ENCODE results near the gene EXOSC2.
"Not testable (repeated sequence)": the region's sequence is repeated elsewhere in the genome, so short reads cannot be mapped to it uniquely, and the experiment has no call there.

The EXOSC2 gene

GRCh38 chr9:130677252-130677651, 16.3 kb upstream of the EXOSC2 start:
- DNase-seq = no peak
- POLR2A ChIA-PET = no interaction called here
- no peak overlapping the region for H3K4me3 ChIP-seq (ENCODE audit: control insufficient read depth in 1 of 7, extremely low read depth in 1 of 7, insufficient read depth in 4 of 7, low read depth in 2 of 7, low read length in 6 of 7)
- 79% methylated on average over 6 of the region's 7 CpGs for WGBS (ENCODE audit: insufficient coverage)
- H3K27me3 ChIP-seq (replicated peaks in 2 of 5; ENCODE audit: control insufficient read depth in 4 of 5, insufficient read depth in 5 of 5, low read length in 4 of 5) = peaks cover 0 to 53% (median 17%) of the 10 kb centered on the region in 5 experiments
- no peaks in the 10 kb centered on the region for H3K9me3 ChIP-seq (ENCODE audit: control extremely low read depth in 1 of 5, control insufficient read depth in 4 of 5, insufficient read depth in 2 of 5, low read depth in 1 of 5, low read length in 4 of 5)
- no peak overlapping the region for H3K27ac ChIP-seq (ENCODE audit: insufficient read depth in 1 of 2, low read depth in 1 of 2, low read length in 2 of 2, poor library complexity in 1 of 2, severe bottlenecking in 2 of 2)
- H3K36me3 ChIP-seq (ENCODE audit: control insufficient read depth in 4 of 4, insufficient read depth in 4 of 4, low read length in 3 of 4) = no peaks in the 10 kb centered on the region
- CTCF ChIA-PET = interaction anchor here (1.2 to 11.5 kb wide), 3 partner anchors 8 to 213 kb away, joined by 3 to 171 read pairs (median 3); partner anchors contain the start of gene EXOSC2
- H3K4me1 ChIP-seq (ENCODE audit: control extremely low read depth in 1 of 4, control insufficient read depth in 4 of 4, insufficient read depth in 4 of 4, low read length in 3 of 4) = peaks cover 0 to 14% (median 12%) of the 10 kb centered on the region in 4 experiments

- H3K4me3 ChIP-seq (ENCODE audit: control insufficient read depth in 1 of 7, extremely low read depth in 1 of 7, insufficient read depth in 4 of 7, low read depth in 2 of 7, low read length in 6 of 7) = peak overlapping the region; percentile 23 to 67 (median 57)
- peak; percentile 75 to 83 (median 79) for DNase-seq
- H3K27ac ChIP-seq (ENCODE audit: insufficient read depth in 1 of 2, low read depth in 1 of 2, low read length in 2 of 2, poor library complexity in 1 of 2, severe bottlenecking in 2 of 2) = no peak overlapping the region
- 2% methylated on average over 80 of the region's 116 CpGs for WGBS (ENCODE audit: insufficient coverage)
- no peaks in the 10 kb centered on the region for H3K36me3 ChIP-seq (ENCODE audit: control insufficient read depth in 4 of 4, insufficient read depth in 4 of 4, low read length in 3 of 4)
- H3K27me3 ChIP-seq (replicated peaks in 2 of 5; ENCODE audit: control insufficient read depth in 4 of 5, insufficient read depth in 5 of 5, low read length in 4 of 5) = peaks cover 0 to 57% (median 17%) of the 10 kb centered on the region in 5 experiments
- CTCF ChIA-PET = interaction anchor here (0.8 to 11.5 kb wide), 4 partner anchors 19 to 217 kb away, joined by 3 to 171 read pairs (median 4); no protein-coding TSS in a partner anchor
- POLR2A ChIA-PET = no interaction called here
- peaks cover 0 to 16% (median 14%) of the 10 kb centered on the region in 4 experiments for H3K4me1 ChIP-seq (ENCODE audit: control extremely low read depth in 1 of 4, control insufficient read depth in 4 of 4, insufficient read depth in 4 of 4, low read length in 3 of 4)
- peaks cover 0 to 8% (median 6%) of the 10 kb centered on the region in 5 experiments for H3K9me3 ChIP-seq (ENCODE audit: control extremely low read depth in 1 of 5, control insufficient read depth in 4 of 5, insufficient read depth in 2 of 5, low read depth in 1 of 5, low read length in 4 of 5)
Measured at GRCh38 chr9:130680836-130681768, 12.5 kb upstream of the EXOSC2 start.

GRCh38 chr9:130681769-130682420, 11.7 kb upstream of the EXOSC2 start:
- POLR2A ChIA-PET = interaction anchor here (0.7 kb wide), 1 partner anchor 31 kb away, joined by 3 read pairs; no protein-coding TSS in a partner anchor
- CTCF ChIA-PET = interaction anchor here (0.6 to 11.5 kb wide), 18 partner anchors 9 to 235 kb away, joined by 3 to 171 read pairs (median 4); partner anchors contain the start of gene PRDM12
- no peak overlapping the region for H3K27ac ChIP-seq (ENCODE audit: insufficient read depth in 1 of 2, low read depth in 1 of 2, low read length in 2 of 2, poor library complexity in 1 of 2, severe bottlenecking in 2 of 2)
- peaks cover 0 to 16% (median 14%) of the 10 kb centered on the region in 4 experiments for H3K4me1 ChIP-seq (ENCODE audit: control extremely low read depth in 1 of 4, control insufficient read depth in 4 of 4, insufficient read depth in 4 of 4, low read length in 3 of 4)
- 1% methylated on average over 36 of the region's 45 CpGs for WGBS (ENCODE audit: insufficient coverage)
- H3K9me3 ChIP-seq (ENCODE audit: control extremely low read depth in 1 of 5, control insufficient read depth in 4 of 5, insufficient read depth in 2 of 5, low read depth in 1 of 5, low read length in 4 of 5) = peaks cover 0 to 8% (median 6%) of the 10 kb centered on the region in 5 experiments
- H3K4me3 ChIP-seq (ENCODE audit: control insufficient read depth in 1 of 7, extremely low read depth in 1 of 7, insufficient read depth in 4 of 7, low read depth in 2 of 7, low read length in 6 of 7) = peak overlapping the region; percentile 17 to 67 (median 57)
- peaks cover 0 to 57% (median 14%) of the 10 kb centered on the region in 5 experiments for H3K27me3 ChIP-seq (replicated peaks in 2 of 5; ENCODE audit: control insufficient read depth in 4 of 5, insufficient read depth in 5 of 5, low read length in 4 of 5)
- peak in 1 of 3 donors; percentile 41 for DNase-seq
- no peaks in the 10 kb centered on the region for H3K36me3 ChIP-seq (ENCODE audit: control insufficient read depth in 4 of 4, insufficient read depth in 4 of 4, low read length in 3 of 4)

GRCh38 chr9:130682421-130683121, 11.0 kb upstream of the EXOSC2 start:
- ChIA-PET POLR2A (interaction anchor here (0.7 kb wide), 1 partner anchor 31 kb away, joined by 3 read pairs; no protein-coding TSS in a partner anchor), CTCF (interaction anchor here (0.6 to 11.5 kb wide), 19 partner anchors 9 to 236 kb away, joined by 3 to 171 read pairs (median 3); partner anchors contain the start of gene PRDM12)
- Histone ChIP-seq H3K9me3 (ENCODE audit: control extremely low read depth in 1 of 5, control insufficient read depth in 4 of 5, insufficient read depth in 2 of 5, low read depth in 1 of 5, low read length in 4 of 5) (peaks cover 0 to 8% (median 6%) of the 10 kb centered on the region in 5 experiments), H3K36me3 (ENCODE audit: control insufficient read depth in 4 of 4, insufficient read depth in 4 of 4, low read length in 3 of 4) (no peaks in the 10 kb centered on the region), H3K27ac (ENCODE audit: insufficient read depth in 1 of 2, low read depth in 1 of 2, low read length in 2 of 2, poor library complexity in 1 of 2, severe bottlenecking in 2 of 2) (no peak overlapping the region), H3K4me3 (ENCODE audit: control insufficient read depth in 1 of 7, extremely low read depth in 1 of 7, insufficient read depth in 4 of 7, low read depth in 2 of 7, low read length in 6 of 7) (peak overlapping the region in 6 of 7 experiments; percentile 26 to 67 (median 58)), H3K4me1 (ENCODE audit: control extremely low read depth in 1 of 4, control insufficient read depth in 4 of 4, insufficient read depth in 4 of 4, low read length in 3 of 4) (peaks cover 0 to 16% (median 14%) of the 10 kb centered on the region in 4 experiments), H3K27me3 (replicated peaks in 2 of 5; ENCODE audit: control insufficient read depth in 4 of 5, insufficient read depth in 5 of 5, low read length in 4 of 5) (peaks cover 0 to 52% (median 14%) of the 10 kb centered on the region in 5 experiments)
- 8% methylated on average over 8 of the region's 22 CpGs for WGBS (ENCODE audit: insufficient coverage)
- DNase-seq = peak in 2 of 3 donors; percentile 44 to 57

GRCh38 chr9:130685104-130685503, 8.5 kb upstream of the EXOSC2 start:
- ChIA-PET POLR2A (no interaction called here), CTCF (interaction anchor here (0.8 to 11.5 kb wide), 4 partner anchors 8 to 221 kb away, joined by 3 to 171 read pairs (median 4); no protein-coding TSS in a partner anchor)
- Histone ChIP-seq H3K36me3 (ENCODE audit: control insufficient read depth in 4 of 4, insufficient read depth in 4 of 4, low read length in 3 of 4) (no peaks in the 10 kb centered on the region), H3K9me3 (ENCODE audit: control extremely low read depth in 1 of 5, control insufficient read depth in 4 of 5, insufficient read depth in 2 of 5, low read depth in 1 of 5, low read length in 4 of 5) (peaks cover 0 to 8% (median 6%) of the 10 kb centered on the region in 5 experiments), H3K27me3 (replicated peaks in 2 of 5; ENCODE audit: control insufficient read depth in 4 of 5, insufficient read depth in 5 of 5, low read length in 4 of 5) (peaks cover 0 to 32% (median 14%) of the 10 kb centered on the region in 5 experiments), H3K27ac (ENCODE audit: insufficient read depth in 1 of 2, low read depth in 1 of 2, low read length in 2 of 2, poor library complexity in 1 of 2, severe bottlenecking in 2 of 2) (no peak overlapping the region), H3K4me3 (ENCODE audit: control insufficient read depth in 1 of 7, extremely low read depth in 1 of 7, insufficient read depth in 4 of 7, low read depth in 2 of 7, low read length in 6 of 7) (no peak overlapping the region), H3K4me1 (ENCODE audit: control extremely low read depth in 1 of 4, control insufficient read depth in 4 of 4, insufficient read depth in 4 of 4, low read length in 3 of 4) (peaks cover 0 to 16% (median 14%) of the 10 kb centered on the region in 4 experiments)
- no peak for DNase-seq

GRCh38 chr9:130685945-130686344, 7.6 kb upstream of the EXOSC2 start:
- Histone ChIP-seq H3K27me3 (replicated peaks in 2 of 5; ENCODE audit: control insufficient read depth in 4 of 5, insufficient read depth in 5 of 5, low read length in 4 of 5) (peaks cover 0 to 30% (median 12%) of the 10 kb centered on the region in 5 experiments), H3K4me1 (ENCODE audit: control extremely low read depth in 1 of 4, control insufficient read depth in 4 of 4, insufficient read depth in 4 of 4, low read length in 3 of 4) (peaks cover 0 to 13% (median 11%) of the 10 kb centered on the region in 4 experiments)
- H3K9me3 ChIP-seq (ENCODE audit: control extremely low read depth in 1 of 5, control insufficient read depth in 4 of 5, insufficient read depth in 2 of 5, low read depth in 1 of 5, low read length in 4 of 5); H3K4me3 ChIP-seq (ENCODE audit: control insufficient read depth in 1 of 7, extremely low read depth in 1 of 7, insufficient read depth in 4 of 7, low read depth in 2 of 7, low read length in 6 of 7); DNase-seq; H3K36me3 ChIP-seq (ENCODE audit: control insufficient read depth in 4 of 4, insufficient read depth in 4 of 4, low read length in 3 of 4); H3K27ac ChIP-seq (ENCODE audit: insufficient read depth in 1 of 2, low read depth in 1 of 2, low read length in 2 of 2, poor library complexity in 1 of 2, severe bottlenecking in 2 of 2); POLR2A ChIA-PET: not testable (repeated sequence)
- CTCF ChIA-PET = interaction anchor here (0.5 to 11.5 kb wide), 5 partner anchors 9 to 222 kb away, joined by 3 to 171 read pairs (median 3); no protein-coding TSS in a partner anchor
- 97% methylated on average over 6 of the region's 11 CpGs for WGBS (ENCODE audit: insufficient coverage)

Measured in common myeloid progenitor, CD34-positive (primary cell).